ENCODE measurements around the gene JAZF1. TPM values are rescaled to one million over a fixed set of nuclear protein-coding genes. Genes with fewer than 3 reads are reported as not detected.

JAZF1 gene
- total and polyA plus RNA-seq, 2 experiments from 2014 or later = 13.8 to 19.6 TPM

DNA sequence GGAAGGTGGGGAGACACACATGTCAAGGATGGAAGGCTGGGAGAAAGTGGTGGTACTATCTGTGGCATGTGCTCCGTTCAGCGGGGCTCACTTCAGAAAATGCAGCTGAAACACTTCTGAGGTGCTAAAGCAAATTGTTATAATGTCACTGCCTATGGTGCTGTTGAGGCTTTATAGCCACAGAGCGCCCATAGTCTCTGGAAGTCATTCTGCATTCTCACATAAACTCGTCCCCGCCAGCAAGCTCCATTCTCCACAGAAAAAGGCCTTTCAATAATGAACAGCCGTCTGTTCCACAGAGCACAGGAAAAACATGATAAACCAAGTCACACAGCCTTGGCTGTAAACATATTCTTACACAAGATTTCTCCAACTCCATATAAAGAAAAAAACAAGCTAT, 308.7 kb downstream of the JAZF1 start:
- Histone ChIP-seq H3K79me2 (ENCODE audit: insufficient read depth) (no peaks in the 10 kb centered on the region), H3K4me1 (ENCODE audit: insufficient read depth) (peaks cover 13% of the 10 kb centered on the region; the same call in 1 of the 2 replicates), H2AFZ (no peak overlapping the region), H3K36me3 (ENCODE audit: low read depth) (no peaks in the 10 kb centered on the region), H4K20me1 (ENCODE audit: insufficient read depth) (no peaks in the 10 kb centered on the region), H3K4me2 (ENCODE audit: unreplicated experiment) (no peak overlapping the region), H3F3A (ENCODE audit: insufficient read depth) (peaks cover 11% of the 10 kb centered on the region; the same call in 1 of the 2 replicates), H3K9me2 (ENCODE audit: insufficient read depth) (no peaks in the 10 kb centered on the region), H3K27me3 (replicated peaks; ENCODE audit: insufficient read depth) (no peaks in the 10 kb centered on the region), H3K9ac (no peak overlapping the region), H3K4me3 (no peak overlapping the region), H3K9me3 (ENCODE audit: low read depth) (no peaks in the 10 kb centered on the region), H3K27ac (no peak overlapping the region)
- DNase-seq = no peak
- in situ Hi-C loops (cut with MboI) = no loop called here
- WGBS, 2 experiments (ENCODE audit: low coverage in 1 of 2, low lambda C conversion rate in 2 of 2, missing lambda C conversion rate in 2 of 2) = 85 to 87% methylated on average over 6 of the region's 6 CpGs
- TF ChIP-seq EZH2phosphoT487 (IDR thresholded peaks at IDR 0.05; ENCODE audit: insufficient read depth, low read depth) (no peak), EZH2 (IDR thresholded peaks at IDR 0.05; ENCODE audit: insufficient read depth, poor library complexity, severe bottlenecking) (no peak)

DNA sequence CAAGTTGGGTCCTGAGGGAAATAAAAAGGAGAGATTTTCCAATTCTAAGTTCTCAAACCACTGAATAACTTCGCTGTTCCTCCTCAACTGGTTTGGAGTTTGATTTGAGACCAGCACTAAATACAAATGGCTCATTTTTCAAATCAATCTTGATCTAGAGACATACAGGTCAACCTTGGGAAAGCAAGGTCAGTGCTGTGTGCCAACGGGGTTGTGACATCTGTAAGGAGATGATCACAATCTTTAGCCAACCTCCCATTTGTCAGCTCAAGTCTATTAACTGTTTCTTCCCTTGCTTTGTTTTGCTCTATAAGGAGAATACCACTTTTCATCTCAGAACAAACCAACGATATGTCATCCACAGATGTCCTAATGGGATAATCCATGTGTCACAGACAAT, 309.5 kb downstream of the JAZF1 start:
- Histone ChIP-seq H3K79me2 (ENCODE audit: insufficient read depth) (no peaks in the 10 kb centered on the region), H3K4me3 (no peak overlapping the region), H3F3A (ENCODE audit: insufficient read depth) (peaks cover 11% of the 10 kb centered on the region; the same call in 1 of the 2 replicates), H3K4me2 (ENCODE audit: unreplicated experiment) (no peak overlapping the region), H3K9ac (no peak overlapping the region), H3K9me3 (ENCODE audit: low read depth) (no peaks in the 10 kb centered on the region), H3K36me3 (ENCODE audit: low read depth) (no peaks in the 10 kb centered on the region), H3K4me1 (ENCODE audit: insufficient read depth) (peaks cover 13% of the 10 kb centered on the region; the same call in 1 of the 2 replicates), H2AFZ (no peak overlapping the region), H3K9me2 (ENCODE audit: insufficient read depth) (no peaks in the 10 kb centered on the region), H4K20me1 (ENCODE audit: insufficient read depth) (no peaks in the 10 kb centered on the region), H3K27me3 (replicated peaks; ENCODE audit: insufficient read depth) (no peaks in the 10 kb centered on the region), H3K27ac (no peak overlapping the region)
- TF ChIP-seq EZH2 (IDR thresholded peaks at IDR 0.05; ENCODE audit: insufficient read depth, poor library complexity, severe bottlenecking) = no peak
- TF ChIP-seq EZH2phosphoT487 (IDR thresholded peaks at IDR 0.05; ENCODE audit: insufficient read depth, low read depth) = no peak
- WGBS, 2 experiments (ENCODE audit: low coverage in 1 of 2, low lambda C conversion rate in 2 of 2, missing lambda C conversion rate in 2 of 2) = 72 to 79% methylated on average over 3 of the region's 3 CpGs
- no peak for DNase-seq
- in situ Hi-C loops (cut with MboI) = no loop called here

DNA sequence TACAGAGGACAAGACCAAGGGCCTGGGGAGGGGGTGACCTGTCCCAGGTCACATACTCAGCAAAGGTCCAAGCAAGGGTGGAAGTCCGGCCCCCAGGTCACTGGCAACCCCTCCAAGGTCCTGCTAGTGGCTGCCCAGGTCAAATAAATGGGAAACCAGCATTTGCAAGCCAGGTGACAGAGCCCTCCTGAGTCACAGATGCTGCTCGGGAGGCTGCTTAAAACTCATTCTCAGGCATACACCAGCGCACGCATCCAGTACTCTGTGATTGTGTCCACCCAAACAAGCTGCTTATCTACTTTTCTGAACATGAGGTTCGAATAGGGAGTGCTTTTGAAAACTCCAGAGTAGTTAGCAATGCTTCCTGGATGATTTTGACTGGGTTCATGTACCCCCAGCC, 310.0 kb downstream of the JAZF1 start:
- WGBS, 2 experiments (ENCODE audit: low coverage in 1 of 2, low lambda C conversion rate in 2 of 2, missing lambda C conversion rate in 2 of 2) = 90 to 92% methylated on average over 5 of the region's 5 CpGs

DNA sequence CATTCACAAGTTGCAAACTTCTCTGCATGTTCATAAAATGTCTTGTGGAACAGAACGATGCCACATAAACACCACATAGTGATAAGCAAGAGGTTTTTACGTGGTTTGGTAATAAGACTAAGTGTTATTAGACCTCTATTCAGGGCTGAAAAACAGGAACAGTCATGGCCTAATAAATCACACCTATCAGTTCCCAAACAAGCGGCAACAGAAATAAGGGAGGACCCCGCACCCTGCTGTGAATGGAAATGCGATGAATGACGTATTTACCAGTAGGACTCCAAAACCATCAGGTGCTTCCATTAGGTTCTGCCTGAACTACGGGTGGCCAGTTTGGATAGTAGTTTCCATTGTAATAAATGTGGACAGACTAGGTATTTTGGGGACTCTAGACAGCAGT, 311.5 kb downstream of the JAZF1 start:
- Histone ChIP-seq H3K9me2 (ENCODE audit: insufficient read depth) (no peaks in the 10 kb centered on the region), H2AFZ (no peak overlapping the region), H3F3A (ENCODE audit: insufficient read depth) (peaks cover 11% of the 10 kb centered on the region; the same call in 1 of the 2 replicates), H3K27ac (no peak overlapping the region), H3K4me3 (no peak overlapping the region), H3K27me3 (replicated peaks; ENCODE audit: insufficient read depth) (no peaks in the 10 kb centered on the region), H3K9me3 (ENCODE audit: low read depth) (no peaks in the 10 kb centered on the region), H3K9ac (no peak overlapping the region), H3K79me2 (ENCODE audit: insufficient read depth) (no peaks in the 10 kb centered on the region), H3K4me2 (ENCODE audit: unreplicated experiment) (no peak overlapping the region), H4K20me1 (ENCODE audit: insufficient read depth) (no peaks in the 10 kb centered on the region), H3K36me3 (ENCODE audit: low read depth) (no peaks in the 10 kb centered on the region), H3K4me1 (ENCODE audit: insufficient read depth) (peaks cover 7% of the 10 kb centered on the region; the same call in 1 of the 2 replicates)
- no peak for DNase-seq
- 96% methylated on average over 7 of the region's 7 CpGs for WGBS, 2 experiments (ENCODE audit: low coverage in 1 of 2, low lambda C conversion rate in 2 of 2, missing lambda C conversion rate in 2 of 2)
- TF ChIP-seq EZH2 (IDR thresholded peaks at IDR 0.05; ENCODE audit: insufficient read depth, poor library complexity, severe bottlenecking) = no peak
- TF ChIP-seq EZH2phosphoT487 (IDR thresholded peaks at IDR 0.05; ENCODE audit: insufficient read depth, low read depth) = no peak
- in situ Hi-C loops (cut with MboI) = no loop called here

More for the DNA sequence above, 310.0 kb downstream of the JAZF1 start:
- Histone ChIP-seq H3K4me1 (ENCODE audit: insufficient read depth) (peaks cover 13% of the 10 kb centered on the region; the same call in 1 of the 2 replicates), H3K27ac (no peak overlapping the region), H3K27me3 (replicated peaks; ENCODE audit: insufficient read depth) (no peaks in the 10 kb centered on the region), H4K20me1 (ENCODE audit: insufficient read depth) (no peaks in the 10 kb centered on the region), H2AFZ (no peak overlapping the region), H3K36me3 (ENCODE audit: low read depth) (no peaks in the 10 kb centered on the region), H3K9me3 (ENCODE audit: low read depth) (no peaks in the 10 kb centered on the region), H3K79me2 (ENCODE audit: insufficient read depth) (no peaks in the 10 kb centered on the region), H3K4me2 (ENCODE audit: unreplicated experiment) (no peak overlapping the region), H3K9me2 (ENCODE audit: insufficient read depth) (no peaks in the 10 kb centered on the region), H3K4me3 (no peak overlapping the region), H3F3A (ENCODE audit: insufficient read depth) (peaks cover 11% of the 10 kb centered on the region; the same call in 1 of the 2 replicates), H3K9ac (no peak overlapping the region)
- TF ChIP-seq EZH2phosphoT487 (IDR thresholded peaks at IDR 0.05; ENCODE audit: insufficient read depth, low read depth) (no peak), EZH2 (IDR thresholded peaks at IDR 0.05; ENCODE audit: insufficient read depth, poor library complexity, severe bottlenecking) (no peak)
- DNase-seq = no peak
- in situ Hi-C loops (cut with MboI) = no loop called here

All from GM23248 (cell line).